Measurements from ENCODE around the gene CD22.
"Not testable (repeated sequence)": the region's sequence is repeated elsewhere in the genome, so short reads cannot be mapped to it uniquely, and the experiment has no call there.

The CD22 gene

GRCh38 chr19:35328851-35329285, at the start of gene CD22:
Gene CD22, plus strand, starts transcription at chr19:35329187. Its CDS starts 2,854 bp downstream, at chr19:35332041.
- DNase-seq (ENCODE audit: low read depth): no peak
- no peak within 1 kb of the TSS for H3K4me3 ChIP-seq (ENCODE audit: low read depth, low read length)

GRCh38 chr19:35279374-35279773, 49.6 kb upstream of the CD22 start:
- no peak for DNase-seq (ENCODE audit: low read depth)
- no peak overlapping the region for H3K4me3 ChIP-seq (ENCODE audit: low read depth, low read length)

- DNase-seq (ENCODE audit: low read depth): no peak
Measured at GRCh38 chr19:35279985-35280821, 48.8 kb upstream of the CD22 start.

GRCh38 chr19:35281303-35281702, 47.7 kb upstream of the CD22 start:
- H3K4me3 ChIP-seq (ENCODE audit: low read depth, low read length): no peak overlapping the region
- DNase-seq (ENCODE audit: low read depth): no peak

More at GRCh38 chr19:35279985-35280821, 48.8 kb upstream of the CD22 start:
- H3K4me3 ChIP-seq (ENCODE audit: low read depth, low read length): no peak overlapping the region

GRCh38 chr19:35284153-35285094, 44.6 kb upstream of the CD22 start:
- no peak overlapping the region for H3K4me3 ChIP-seq (ENCODE audit: low read depth, low read length)
- DNase-seq (ENCODE audit: low read depth): no peak

- DNase-seq (ENCODE audit: low read depth): no peak
- no peak overlapping the region for H3K4me3 ChIP-seq (ENCODE audit: low read depth, low read length)
Measured at GRCh38 chr19:35285095-35285449, 43.9 kb upstream of the CD22 start.

GRCh38 chr19:35285465-35285864, 43.5 kb upstream of the CD22 start:
- not testable (repeated sequence) for H3K4me3 ChIP-seq (ENCODE audit: low read depth, low read length); DNase-seq (ENCODE audit: low read depth)

- not testable (repeated sequence) for H3K4me3 ChIP-seq (ENCODE audit: low read depth, low read length); DNase-seq (ENCODE audit: low read depth)
Measured at GRCh38 chr19:35286101-35286500, 42.9 kb upstream of the CD22 start.

- H3K4me3 ChIP-seq (ENCODE audit: low read depth, low read length): no peak overlapping the region
- no peak for DNase-seq (ENCODE audit: low read depth)
Measured at GRCh38 chr19:35287713-35288112, 41.3 kb upstream of the CD22 start.

GRCh38 chr19:35288331-35288730, 40.7 kb upstream of the CD22 start:
- no peak overlapping the region for H3K4me3 ChIP-seq (ENCODE audit: low read depth, low read length)
- no peak for DNase-seq (ENCODE audit: low read depth)

- DNase-seq (ENCODE audit: low read depth): no peak
- H3K4me3 ChIP-seq (ENCODE audit: low read depth, low read length): no peak overlapping the region
Measured at GRCh38 chr19:35288906-35289305, 40.1 kb upstream of the CD22 start.

GRCh38 chr19:35290381-35291127, 38.4 kb upstream of the CD22 start:
- DNase-seq (ENCODE audit: low read depth): no peak
- H3K4me3 ChIP-seq (ENCODE audit: low read depth, low read length): no peak overlapping the region

- no peak overlapping the region for H3K4me3 ChIP-seq (ENCODE audit: low read depth, low read length)
- DNase-seq (ENCODE audit: low read depth): no peak
Measured at GRCh38 chr19:35291259-35291658, 37.7 kb upstream of the CD22 start.

GRCh38 chr19:35291916-35292315, 37.1 kb upstream of the CD22 start, which contains the start of gene MAG:
Gene MAG, plus strand, starts transcription at chr19:35292161. Its CDS starts 3,248 bp downstream, at chr19:35295409.
- no peak within 1 kb of the TSS for H3K4me3 ChIP-seq (ENCODE audit: low read depth, low read length)
- no peak for DNase-seq (ENCODE audit: low read depth)

- H3K4me3 ChIP-seq (ENCODE audit: low read depth, low read length): no peak overlapping the region
- DNase-seq (ENCODE audit: low read depth): no peak
Measured at GRCh38 chr19:35292421-35293362, 36.3 kb upstream of the CD22 start.

GRCh38 chr19:35293363-35293739, 35.6 kb upstream of the CD22 start:
- H3K4me3 ChIP-seq (ENCODE audit: low read depth, low read length): no peak overlapping the region
- DNase-seq (ENCODE audit: low read depth): no peak

- no peak for DNase-seq (ENCODE audit: low read depth)
- H3K4me3 ChIP-seq (ENCODE audit: low read depth, low read length): no peak overlapping the region
Measured at GRCh38 chr19:35293808-35294207, 35.2 kb upstream of the CD22 start.

- no peak for DNase-seq (ENCODE audit: low read depth)
- no peak overlapping the region for H3K4me3 ChIP-seq (ENCODE audit: low read depth, low read length)
Measured at GRCh38 chr19:35294328-35294727, 34.7 kb upstream of the CD22 start.
